ENCODE results near the gene SSBP2.

GRCh38 chr5:81749192-81749560, 1.7 kb downstream of the SSBP2 start:
- TF ChIP-seq, protein P1, sequence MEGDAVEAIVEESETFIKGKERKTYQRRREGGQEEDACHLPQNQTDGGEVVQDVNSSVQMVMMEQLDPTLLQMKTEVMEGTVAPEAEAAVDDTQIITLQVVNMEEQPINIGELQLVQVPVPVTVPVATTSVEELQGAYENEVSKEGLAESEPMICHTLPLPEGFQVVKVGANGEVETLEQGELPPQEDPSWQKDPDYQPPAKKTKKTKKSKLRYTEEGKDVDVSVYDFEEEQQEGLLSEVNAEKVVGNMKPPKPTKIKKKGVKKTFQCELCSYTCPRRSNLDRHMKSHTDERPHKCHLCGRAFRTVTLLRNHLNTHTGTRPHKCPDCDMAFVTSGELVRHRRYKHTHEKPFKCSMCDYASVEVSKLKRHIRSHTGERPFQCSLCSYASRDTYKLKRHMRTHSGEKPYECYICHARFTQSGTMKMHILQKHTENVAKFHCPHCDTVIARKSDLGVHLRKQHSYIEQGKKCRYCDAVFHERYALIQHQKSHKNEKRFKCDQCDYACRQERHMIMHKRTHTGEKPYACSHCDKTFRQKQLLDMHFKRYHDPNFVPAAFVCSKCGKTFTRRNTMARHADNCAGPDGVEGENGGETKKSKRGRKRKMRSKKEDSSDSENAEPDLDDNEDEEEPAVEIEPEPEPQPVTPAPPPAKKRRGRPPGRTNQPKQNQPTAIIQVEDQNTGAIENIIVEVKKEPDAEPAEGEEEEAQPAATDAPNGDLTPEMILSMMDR (IDR thresholded peaks at IDR 0.05) = no peak
- TF ChIP-seq POLR2A (IDR thresholded peaks at IDR 0.05) = no peak
- TF ChIP-seq POLR2AphosphoS5 (IDR thresholded peaks at IDR 0.05) = no peak

Measured in prostate gland (tissue), 2 donors.